Right lobe of liver (tissue), 4 donors: ENCODE measurements around the gene ZBTB14.

Experiments used
- CTCF ChIP-seq, 4 donors: fragments of 200-600 bp in 3 of 4; fragments of 450-650 bp in 1 of 4; IDR thresholded peaks; one replicate each; pipeline versions ENCODE4 v1.5.1 to v1.8.0; 2016 to 2022; ENCODE audit warnings: antibody characterized with exemption in 4 of 4, mild to moderate bottlenecking in 2 of 4
- POLR2A ChIP-seq: fragments of 450-650 bp; IDR thresholded peaks from one replicate; pipeline ENCODE4 v1.6.1; 2017; ENCODE audit warnings: antibody characterized with exemption, mild to moderate bottlenecking
- donor health status: DM: no; HTN: no; CAD: no.
- donor health status: DM: no; HTN: no; CAD: no.
- donor health status: DM: no; HTN: yes; CAD: no.

GRCh38 chr18:5287854-5288253 is 7.7 kb downstream of the ZBTB14 start:
- TF ChIP-seq CTCF (IDR thresholded peaks at IDR 0.05): no peak
- TF ChIP-seq POLR2A: no peak
